ENCODE measurements around the gene FLG. TPM values are rescaled to one million over a fixed set of nuclear protein-coding genes. Genes with fewer than 3 reads are reported as not detected.

FLG gene
- under 0.01 TPM in 1 of 2 replicates, not detected in the other for total RNA-seq

GRCh38 chr1:152325111-152325510 is at the start of gene FLG:
FLG (minus strand) TSS chr1:152325239; CDS start chr1:152315456, 9,783 bp downstream.

GRCh38 chr1:152359906-152360305 is 34.9 kb upstream of the FLG start, which contains the start of gene FLG2:
FLG2 (minus strand) TSS chr1:152360006; CDS start chr1:152358884, 1,122 bp downstream.

Other genes starting within 250 kb of the FLG start
- gene TCHHL1, start 236.2 kb downstream of the FLG start, total RNA-seq: not detected in 2 replicates
- under 0.01 TPM in 1 of 2 replicates, not detected in the other for gene TCHH, start 209.8 kb downstream of the FLG start, total RNA-seq
- gene RPTN, start 166.0 kb downstream of the FLG start, total RNA-seq: not detected in 2 replicates
- gene HRNR, start 101.0 kb downstream of the FLG start, total RNA-seq: not detected in 2 replicates
- gene FLG2, start 34.8 kb upstream of the FLG start, total RNA-seq: under 0.01 TPM in 1 of 2 replicates, not detected in the other
- gene CRNN, start 89.0 kb upstream of the FLG start, total RNA-seq: not detected in 2 replicates
- gene LCE5A, start 185.6 kb upstream of the FLG start, total RNA-seq: not detected in 2 replicates
- gene CRCT1, start 189.2 kb upstream of the FLG start, total RNA-seq: not detected in 2 replicates
- not detected in 2 replicates for gene LCE3E, start 241.5 kb upstream of the FLG start, total RNA-seq